ENCODE results near the gene FKBP7.
"Not testable (repeated sequence)": the region's sequence is repeated elsewhere in the genome, so short reads cannot be mapped to it uniquely, and the experiment has no call there.

FKBP7 gene

DNA sequence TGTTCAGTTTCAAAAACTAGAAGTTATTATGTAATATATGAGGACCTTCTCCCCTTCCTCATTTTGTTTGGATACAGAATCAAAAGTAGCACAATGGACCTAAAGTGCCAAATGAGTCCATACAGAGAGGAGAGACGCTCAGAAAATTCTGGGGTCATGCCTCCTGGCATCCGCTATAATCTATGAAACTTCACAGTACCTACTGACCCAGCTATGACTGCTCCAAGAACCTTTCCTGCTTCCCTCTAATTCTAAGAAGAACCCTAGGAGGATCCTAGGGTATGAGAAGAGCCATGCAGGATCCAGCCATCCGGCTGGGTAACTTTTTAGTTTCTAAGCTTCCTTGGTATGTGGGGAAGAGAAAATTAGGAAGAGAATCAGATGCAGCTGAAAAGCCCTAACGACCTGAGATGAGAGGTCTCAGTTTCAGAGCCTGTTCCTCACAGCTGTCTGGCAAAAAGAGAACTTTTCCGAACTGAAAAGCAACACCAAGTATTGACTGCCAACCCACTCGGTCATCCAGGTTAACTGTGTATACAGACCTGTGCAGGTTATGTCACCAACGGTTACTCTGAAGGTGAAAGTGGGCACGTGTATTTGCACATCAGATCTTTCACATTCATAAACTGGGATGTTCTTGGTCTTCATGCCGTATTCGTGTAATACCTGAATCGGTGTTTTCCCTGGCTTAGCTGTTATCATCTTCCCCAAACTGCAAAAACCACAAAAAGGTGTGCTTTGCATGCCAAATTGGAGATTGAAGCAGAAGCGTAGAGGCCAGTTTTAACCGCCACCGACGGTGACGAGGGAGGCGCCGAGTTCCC is 28.5 kb downstream of the FKBP7 start:
- Mint-ChIP-seq H3K4me1 (ENCODE audit: low read depth) (peaks cover 23% of the 10 kb centered on the region), H3K27ac (peak overlapping the region; percentile 89), H3K36me3 (ENCODE audit: low read depth) (peaks cover 18% of the 10 kb centered on the region), H3K27me3 (ENCODE audit: low read depth) (peaks cover 11% of the 10 kb centered on the region), H3K9me3 (no peaks in the 10 kb centered on the region), H3K4me3 (peak overlapping the region; percentile 86)

DNA sequence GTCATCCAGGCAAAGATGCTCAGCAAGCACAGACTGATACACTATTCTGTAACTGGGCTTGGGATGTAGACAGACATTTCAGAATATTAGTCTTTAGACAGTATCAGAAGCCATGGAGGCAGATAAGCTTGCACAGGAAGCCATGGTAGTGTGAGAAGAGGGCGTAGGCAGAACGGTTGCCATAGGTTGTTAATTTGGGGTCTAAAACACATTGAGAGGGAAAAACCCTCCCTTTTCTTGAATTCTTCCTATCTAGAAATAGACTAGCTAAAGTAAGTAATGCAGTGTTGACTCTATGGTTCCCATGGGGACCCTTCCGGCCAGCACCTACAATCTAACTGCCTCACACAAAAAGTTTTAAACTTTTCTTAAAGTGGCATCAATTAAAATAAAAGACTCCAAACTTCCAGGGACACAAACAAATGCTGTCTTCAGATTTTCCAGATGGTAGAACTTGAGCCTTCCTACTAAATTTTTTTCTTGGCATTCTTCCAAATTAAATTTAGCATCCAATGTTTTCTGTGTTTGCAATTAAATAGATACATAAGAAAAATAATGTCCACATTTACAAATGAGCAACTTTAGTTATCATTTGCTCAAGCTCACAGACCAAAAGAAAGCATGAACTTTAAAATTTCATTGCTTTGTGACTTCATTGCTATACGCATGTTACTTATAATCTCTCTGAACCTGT is 29.3 kb downstream of the FKBP7 start:
- Mint-ChIP-seq H3K4me3 (peak overlapping the region; percentile 21), H3K27me3 (ENCODE audit: low read depth) (peaks cover 7% of the 10 kb centered on the region), H3K27ac (no peak overlapping the region), H3K9me3 (no peaks in the 10 kb centered on the region), H3K4me1 (ENCODE audit: low read depth) (peaks cover 24% of the 10 kb centered on the region), H3K36me3 (ENCODE audit: low read depth) (peaks cover 19% of the 10 kb centered on the region)

DNA sequence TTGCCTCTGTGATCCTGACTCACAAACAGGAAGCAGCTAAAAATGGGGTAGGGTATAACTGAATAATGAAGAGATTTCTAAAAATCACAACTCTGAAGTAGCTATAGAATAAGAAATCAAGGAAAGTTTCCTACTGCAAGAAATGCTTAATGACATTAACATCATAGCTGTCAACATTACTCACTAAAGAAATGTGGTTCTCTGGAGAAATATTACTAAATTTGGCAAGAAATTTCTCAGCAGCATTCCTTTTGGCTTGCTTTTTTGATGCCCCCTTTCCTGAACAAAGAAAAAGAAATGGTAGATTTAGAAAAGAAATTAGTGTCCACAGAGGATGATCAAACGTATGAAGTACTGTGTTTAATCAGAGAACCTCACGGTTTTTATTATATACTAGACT is 37.0 kb downstream of the FKBP7 start:
- no peaks in the 10 kb centered on the region for H3K27me3 Mint-ChIP-seq (ENCODE audit: low read depth)
- H3K4me1 Mint-ChIP-seq (ENCODE audit: low read depth): peaks cover 3% of the 10 kb centered on the region
- H3K4me3 Mint-ChIP-seq: no peak overlapping the region
- H3K36me3 Mint-ChIP-seq (ENCODE audit: low read depth): peaks cover 45% of the 10 kb centered on the region
- H3K9me3 Mint-ChIP-seq: no peaks in the 10 kb centered on the region
- no peak overlapping the region for H3K27ac Mint-ChIP-seq

DNA sequence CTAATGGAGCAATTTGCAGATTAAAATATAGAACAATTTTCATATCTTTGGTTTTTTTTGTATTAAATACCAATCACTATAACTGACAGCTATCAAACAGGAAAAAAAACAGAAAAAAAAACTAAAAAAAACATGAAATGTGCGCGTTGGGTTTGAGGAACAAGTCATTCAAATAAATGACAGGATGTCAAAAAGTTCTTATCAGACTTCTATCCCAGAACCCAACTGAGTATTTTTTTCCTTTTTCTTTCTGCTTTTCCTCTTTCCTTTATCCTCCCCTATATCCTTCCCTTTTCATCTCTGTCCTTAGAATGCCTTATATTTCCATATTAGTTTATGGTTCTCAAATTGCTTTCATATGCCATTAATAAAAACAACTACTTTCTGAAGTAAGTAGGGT is 41.7 kb downstream of the FKBP7 start:
- no peaks in the 10 kb centered on the region for H3K9me3 Mint-ChIP-seq
- H3K36me3 Mint-ChIP-seq (ENCODE audit: low read depth): peaks cover 39% of the 10 kb centered on the region
- H3K4me3 Mint-ChIP-seq: no peak overlapping the region
- no peaks in the 10 kb centered on the region for H3K27me3 Mint-ChIP-seq (ENCODE audit: low read depth)
- no peak overlapping the region for H3K27ac Mint-ChIP-seq
- peaks cover 3% of the 10 kb centered on the region for H3K4me1 Mint-ChIP-seq (ENCODE audit: low read depth)

DNA sequence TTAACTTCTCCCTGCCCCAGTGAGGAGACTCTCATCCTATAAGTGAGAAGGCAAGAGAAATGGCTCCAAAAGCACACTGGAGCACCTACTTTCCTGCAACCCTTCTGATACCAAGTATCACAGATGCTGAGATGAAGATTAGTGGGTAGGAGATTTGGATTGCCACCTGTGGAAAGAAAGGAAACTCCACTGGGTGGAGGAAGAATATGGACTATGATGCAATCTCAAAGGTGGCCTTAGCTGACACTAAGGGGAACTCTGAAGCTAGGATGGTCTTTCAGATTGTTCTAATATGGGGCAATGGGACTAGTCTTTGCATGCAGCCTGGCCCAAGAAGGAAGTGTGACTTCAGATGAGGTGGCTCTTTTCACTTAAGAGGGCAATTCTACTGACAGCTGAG is 49.1 kb downstream of the FKBP7 start:
- Mint-ChIP-seq H3K27ac (no peak overlapping the region), H3K27me3 (ENCODE audit: low read depth) (no peaks in the 10 kb centered on the region), H3K4me1 (ENCODE audit: low read depth) (peaks cover 3% of the 10 kb centered on the region), H3K36me3 (ENCODE audit: low read depth) (peaks cover 52% of the 10 kb centered on the region), H3K9me3 (peaks cover 15% of the 10 kb centered on the region), H3K4me3 (no peak overlapping the region)

DNA sequence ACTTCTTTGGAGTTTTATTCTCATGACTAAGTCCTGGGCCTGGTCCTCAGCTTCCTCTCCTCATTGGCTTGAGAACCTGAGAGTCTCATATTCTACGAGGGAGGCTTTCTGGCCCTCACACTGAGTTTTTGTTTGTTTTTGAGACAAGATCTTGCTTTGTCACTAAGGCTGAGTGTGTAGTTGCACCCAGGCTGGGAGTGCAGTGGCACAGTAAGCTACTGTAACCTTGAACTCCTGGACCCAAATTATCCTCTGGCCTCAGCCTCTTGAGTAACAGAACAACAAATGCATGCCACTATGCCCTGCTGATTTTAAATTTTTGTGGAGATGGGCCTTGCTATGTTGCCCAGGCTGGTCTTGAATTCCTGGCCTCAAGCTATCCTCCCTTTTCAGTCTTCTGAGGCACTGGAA is 50.0 kb downstream of the FKBP7 start:
- peaks cover 3% of the 10 kb centered on the region for H3K4me1 Mint-ChIP-seq (ENCODE audit: low read depth)

DNA sequence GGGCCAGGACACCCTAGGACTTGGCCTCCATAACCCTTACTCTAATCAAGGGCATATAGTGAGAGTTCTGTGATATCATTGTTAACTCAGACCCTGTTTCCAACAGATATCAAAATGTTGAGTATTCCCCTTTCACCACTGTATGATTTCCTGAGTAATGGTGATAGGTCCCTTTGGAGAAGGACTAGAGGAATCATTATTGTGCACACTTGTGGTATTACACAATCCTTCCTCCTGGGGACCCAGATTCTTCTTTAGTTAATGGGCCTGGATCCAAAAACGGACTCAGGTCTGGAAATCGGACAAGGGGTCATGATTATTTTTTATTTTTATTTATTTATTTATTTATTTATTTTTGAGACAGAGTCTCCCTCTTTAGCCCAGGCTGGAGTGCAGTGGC is 50.9 kb downstream of the FKBP7 start:
- peaks cover 17% of the 10 kb centered on the region for H3K9me3 Mint-ChIP-seq
- H3K36me3 Mint-ChIP-seq (ENCODE audit: low read depth): peaks cover 58% of the 10 kb centered on the region
- peaks cover 3% of the 10 kb centered on the region for H3K4me1 Mint-ChIP-seq (ENCODE audit: low read depth)
- H3K27me3 Mint-ChIP-seq (ENCODE audit: low read depth): no peaks in the 10 kb centered on the region
- no peak overlapping the region for H3K4me3 Mint-ChIP-seq
- no peak overlapping the region for H3K27ac Mint-ChIP-seq

More for the DNA sequence above, 50.0 kb downstream of the FKBP7 start:
- no peak overlapping the region for H3K4me3 Mint-ChIP-seq
- H3K36me3 Mint-ChIP-seq (ENCODE audit: low read depth): peaks cover 54% of the 10 kb centered on the region
- H3K27ac Mint-ChIP-seq: peak overlapping the region; percentile 18
- peaks cover 17% of the 10 kb centered on the region for H3K9me3 Mint-ChIP-seq
- H3K27me3 Mint-ChIP-seq (ENCODE audit: low read depth): no peaks in the 10 kb centered on the region

DNA sequence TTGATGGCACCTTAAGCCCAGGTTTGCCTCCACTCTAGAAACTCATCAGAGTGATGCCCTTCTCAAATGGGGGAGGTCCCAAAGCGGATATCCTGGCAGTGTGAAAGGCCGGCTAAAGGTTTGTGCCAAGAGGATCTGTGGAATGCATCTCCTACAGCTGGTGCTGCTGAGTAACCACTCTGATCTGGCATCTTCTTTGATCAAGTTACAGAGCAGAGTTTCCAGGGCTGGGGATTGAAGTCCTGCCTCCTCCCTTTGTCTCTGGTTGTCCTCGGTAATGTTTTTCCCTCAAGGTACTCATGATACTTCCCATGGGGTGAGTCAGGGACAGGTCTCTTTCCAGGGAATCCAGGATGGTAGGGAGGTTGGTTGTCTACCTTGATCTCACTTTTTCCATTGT is 52.0 kb downstream of the FKBP7 start:
- Mint-ChIP-seq H3K9me3 (peaks cover 17% of the 10 kb centered on the region), H3K27ac (no peak overlapping the region), H3K27me3 (ENCODE audit: low read depth) (no peaks in the 10 kb centered on the region), H3K4me3 (no peak overlapping the region), H3K4me1 (ENCODE audit: low read depth) (peaks cover 3% of the 10 kb centered on the region), H3K36me3 (ENCODE audit: low read depth) (peaks cover 52% of the 10 kb centered on the region)

DNA sequence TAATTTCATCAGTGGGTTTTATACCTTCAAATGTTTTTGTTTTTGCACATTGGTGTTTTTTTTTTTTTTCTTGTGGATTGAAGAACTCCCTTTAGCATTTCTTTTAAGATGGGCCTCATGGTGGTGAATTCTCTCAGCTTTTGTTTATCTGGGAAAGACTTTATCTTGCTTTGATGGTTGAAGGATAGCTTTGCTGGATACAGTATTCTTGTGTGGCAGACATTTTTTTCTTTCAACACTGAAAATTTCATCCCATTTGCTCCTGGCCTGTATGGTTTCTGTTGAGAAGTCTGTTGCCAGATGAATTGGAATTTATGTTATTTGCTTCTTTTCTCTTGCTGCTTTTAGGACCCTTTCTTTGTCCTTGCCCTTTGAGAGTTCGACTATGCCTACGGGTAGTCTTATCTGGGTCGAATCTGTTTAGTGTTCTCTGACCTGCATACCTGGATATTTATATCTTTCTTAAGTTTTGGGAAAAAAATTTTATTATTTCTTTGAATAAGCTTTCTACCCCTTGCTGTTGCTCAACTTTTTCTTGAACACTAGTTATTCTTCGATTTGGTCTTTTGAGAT is 53.1 kb downstream of the FKBP7 start:
- peaks cover 7% of the 10 kb centered on the region for H3K4me1 Mint-ChIP-seq (ENCODE audit: low read depth)
- peaks cover 52% of the 10 kb centered on the region for H3K36me3 Mint-ChIP-seq (ENCODE audit: low read depth)
- peaks cover 17% of the 10 kb centered on the region for H3K9me3 Mint-ChIP-seq

DNA sequence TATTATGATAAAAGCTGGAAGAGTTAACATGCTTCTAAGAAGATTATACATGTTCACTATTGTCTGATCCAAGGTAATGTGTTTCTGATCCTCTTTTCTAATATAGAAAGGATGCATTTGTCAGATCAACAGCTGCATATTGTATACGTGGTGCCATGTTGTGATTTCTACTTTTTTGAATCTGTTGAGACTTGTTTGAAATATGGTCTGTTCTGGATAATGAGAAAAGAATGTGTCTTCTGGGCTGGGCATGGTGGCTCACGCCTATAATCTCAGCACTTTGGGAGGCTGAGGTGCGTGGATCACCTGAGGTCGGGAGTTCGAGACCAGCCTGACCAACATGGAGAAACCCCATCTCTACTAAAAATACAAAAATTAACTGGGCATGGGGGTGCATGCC is 54.7 kb downstream of the FKBP7 start:
- Mint-ChIP-seq H3K4me1 (ENCODE audit: low read depth) (peaks cover 11% of the 10 kb centered on the region), H3K36me3 (ENCODE audit: low read depth) (peaks cover 43% of the 10 kb centered on the region), H3K9me3 (peaks cover 17% of the 10 kb centered on the region)
- not testable (repeated sequence) for H3K27ac Mint-ChIP-seq; H3K4me3 Mint-ChIP-seq; H3K27me3 Mint-ChIP-seq (ENCODE audit: low read depth)

More for the DNA sequence above, 53.1 kb downstream of the FKBP7 start:
- Mint-ChIP-seq H3K4me3 (no peak overlapping the region), H3K27ac (no peak overlapping the region), H3K27me3 (ENCODE audit: low read depth) (no peaks in the 10 kb centered on the region)

DNA sequence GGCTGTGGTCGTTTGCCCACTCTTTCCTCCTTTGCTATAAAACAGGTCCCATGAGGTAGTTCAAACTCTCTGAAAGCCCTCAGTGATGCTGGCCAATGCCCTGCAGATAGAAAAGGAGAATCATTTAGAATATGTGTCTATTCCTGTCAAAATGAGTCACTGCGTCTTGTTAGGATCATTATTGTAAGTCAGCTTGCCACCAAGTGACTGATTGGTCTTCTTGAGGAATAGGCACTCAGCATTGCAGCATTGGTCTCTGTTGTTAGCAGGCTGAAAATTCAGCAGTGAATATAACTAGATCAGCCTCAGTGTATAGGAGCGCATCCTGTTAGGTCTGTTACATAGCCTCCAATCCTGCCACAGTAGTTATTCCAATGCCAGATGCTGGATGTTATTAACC is 56.3 kb downstream of the FKBP7 start:
- Mint-ChIP-seq H3K27me3 (ENCODE audit: low read depth) (no peaks in the 10 kb centered on the region), H3K27ac (no peak overlapping the region), H3K4me1 (ENCODE audit: low read depth) (peaks cover 16% of the 10 kb centered on the region), H3K9me3 (peaks cover 17% of the 10 kb centered on the region), H3K4me3 (no peak overlapping the region), H3K36me3 (ENCODE audit: low read depth) (peaks cover 36% of the 10 kb centered on the region)

DNA sequence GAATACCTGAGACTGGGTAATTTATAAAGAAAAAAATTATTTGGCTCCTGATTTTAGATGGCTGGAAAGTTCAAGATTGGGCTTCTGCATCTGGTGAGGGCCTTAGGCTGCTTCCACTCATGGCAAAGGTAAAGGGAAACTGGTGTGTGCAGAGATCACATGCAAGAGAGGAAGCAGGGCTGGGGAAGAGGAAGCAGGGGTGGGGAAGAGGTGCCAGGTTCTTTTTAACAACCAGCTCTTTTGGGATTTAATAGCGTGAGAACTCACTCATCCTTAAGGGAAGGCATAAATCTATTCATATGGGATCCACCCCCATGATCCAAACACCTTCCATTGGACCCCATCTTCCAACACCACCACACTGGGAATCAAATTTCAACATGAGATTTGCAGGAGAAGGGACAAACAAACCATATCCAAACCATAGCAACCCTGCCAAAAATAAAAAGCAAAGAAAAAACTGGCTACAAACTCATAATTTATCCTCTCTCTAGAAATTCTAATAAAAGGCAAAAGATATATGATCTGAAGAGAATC is 57.9 kb downstream of the FKBP7 start:
- peaks cover 9% of the 10 kb centered on the region for H3K9me3 Mint-ChIP-seq
- H3K4me3 Mint-ChIP-seq: no peak overlapping the region
- peaks cover 22% of the 10 kb centered on the region for H3K4me1 Mint-ChIP-seq (ENCODE audit: low read depth)
- no peak overlapping the region for H3K27ac Mint-ChIP-seq
- H3K36me3 Mint-ChIP-seq (ENCODE audit: low read depth): peaks cover 25% of the 10 kb centered on the region
- no peaks in the 10 kb centered on the region for H3K27me3 Mint-ChIP-seq (ENCODE audit: low read depth)

DNA sequence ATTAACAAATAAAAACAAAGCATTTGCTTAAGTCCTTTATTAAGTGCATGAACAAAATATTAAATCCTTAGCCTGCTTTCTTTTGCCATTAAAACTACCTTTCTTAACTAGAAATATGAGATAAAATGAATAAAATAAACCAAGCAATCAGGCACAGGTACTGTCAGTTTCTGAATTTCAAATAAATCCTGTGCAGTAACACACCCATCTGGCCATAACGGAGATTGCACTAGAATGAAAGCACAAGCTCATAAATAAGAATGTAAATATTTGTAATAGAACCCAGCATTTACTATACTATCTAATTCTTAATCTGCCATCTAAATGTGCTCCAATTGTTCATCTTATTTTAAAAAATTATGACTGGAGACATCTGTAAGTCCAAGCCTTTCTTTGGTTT is 59.3 kb downstream of the FKBP7 start:
- no peaks in the 10 kb centered on the region for H3K9me3 Mint-ChIP-seq
- H3K27ac Mint-ChIP-seq: no peak overlapping the region
- H3K27me3 Mint-ChIP-seq (ENCODE audit: low read depth): no peaks in the 10 kb centered on the region
- H3K4me1 Mint-ChIP-seq (ENCODE audit: low read depth): peaks cover 30% of the 10 kb centered on the region
- H3K4me3 Mint-ChIP-seq: no peak overlapping the region
- peaks cover 12% of the 10 kb centered on the region for H3K36me3 Mint-ChIP-seq (ENCODE audit: low read depth)

DNA sequence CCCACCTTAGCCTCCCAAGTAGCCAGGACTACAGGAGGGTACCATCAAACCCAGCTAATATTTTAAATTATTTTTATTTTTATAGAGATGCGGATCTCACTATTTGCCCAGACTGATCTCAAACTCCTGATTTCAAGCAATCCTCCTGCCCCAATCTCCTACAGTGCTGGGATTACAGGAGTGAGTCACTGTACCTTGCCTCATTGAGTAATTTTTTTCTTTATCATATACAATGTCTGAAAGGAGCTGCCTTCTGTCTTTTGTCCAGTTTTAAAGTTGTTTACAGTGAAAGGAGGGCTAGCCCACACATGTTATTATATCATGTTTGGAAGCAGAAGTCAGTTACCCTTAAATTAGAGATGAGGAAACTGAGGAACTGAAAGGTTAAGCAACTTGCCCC is 60.0 kb downstream of the FKBP7 start:
- no peak overlapping the region for H3K27ac Mint-ChIP-seq
- peaks cover 12% of the 10 kb centered on the region for H3K36me3 Mint-ChIP-seq (ENCODE audit: low read depth)
- H3K4me1 Mint-ChIP-seq (ENCODE audit: low read depth): peaks cover 32% of the 10 kb centered on the region
- no peaks in the 10 kb centered on the region for H3K9me3 Mint-ChIP-seq
- no peaks in the 10 kb centered on the region for H3K27me3 Mint-ChIP-seq (ENCODE audit: low read depth)
- H3K4me3 Mint-ChIP-seq: no peak overlapping the region

DNA sequence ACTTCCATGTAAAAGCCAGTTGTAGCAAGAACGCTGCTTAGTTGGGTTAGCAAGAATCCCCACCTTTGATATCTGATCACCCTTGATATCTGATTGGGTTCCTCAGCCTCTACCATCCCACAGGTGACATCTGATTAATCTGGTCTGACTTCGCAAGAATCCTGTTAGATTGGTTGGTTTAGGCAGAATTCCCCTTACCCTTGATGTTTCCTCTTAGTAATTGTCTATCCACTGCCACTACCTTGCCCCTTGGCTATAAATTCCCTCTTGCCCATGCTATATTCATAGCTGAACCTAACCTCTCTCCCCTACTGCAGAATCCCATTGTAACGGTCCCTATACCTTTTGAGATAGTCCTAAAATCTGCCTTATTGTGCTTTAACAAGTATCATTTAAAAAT is 60.5 kb downstream of the FKBP7 start:
- Mint-ChIP-seq H3K36me3 (ENCODE audit: low read depth) (peaks cover 12% of the 10 kb centered on the region), H3K4me1 (ENCODE audit: low read depth) (peaks cover 37% of the 10 kb centered on the region), H3K9me3 (no peaks in the 10 kb centered on the region), H3K27me3 (ENCODE audit: low read depth) (no peaks in the 10 kb centered on the region), H3K27ac (no peak overlapping the region), H3K4me3 (no peak overlapping the region)
